PFSK-1 (cell line): ENCODE data around the gene ERAS.

Experiments used
- FOXP2 ChIP-seq: optimal IDR thresholded peaks from 2 replicates; pipeline ENCODE3; 2011; ENCODE audit warnings: borderline replicate concordance, control low read depth, inconsistent platforms; ENCODE audit not compliant: insufficient read depth; ENCODE audit errors: extremely low read length, extremely low read depth
- POLR2AphosphoS5 ChIP-seq: IDR thresholded peaks from 2 replicates; pipeline ENCODE4 v1.6.1; 2012; ENCODE audit warnings: low read depth, mild to moderate bottlenecking, control low read depth, low read length, moderate library complexity
- REST ChIP-seq, 2 experiments: IDR thresholded peaks; 2 replicates each; pipeline versions ENCODE4 v1.6.1 to v1.8.0; 2011 to 2012; ENCODE audit warnings: low read depth in 2 of 2, low read length in 2 of 2, control low read depth in 1 of 2, inconsistent platforms in 1 of 2, mild to moderate bottlenecking in 1 of 2, moderate library complexity in 1 of 2; ENCODE audit not compliant: insufficient read depth in 1 of 2
- SIN3A ChIP-seq: IDR thresholded peaks from 2 replicates; pipeline ENCODE4 v1.6.1; 2012; ENCODE audit warnings: mild to moderate bottlenecking, low read length, moderate library complexity, borderline replicate concordance; ENCODE audit not compliant: insufficient read depth
- TAF1 ChIP-seq: IDR thresholded peaks from 2 replicates; pipeline ENCODE4 v1.6.1; 2012; ENCODE audit warnings: low read length, control low read depth, borderline replicate concordance; ENCODE audit not compliant: insufficient read depth

ERAS gene

GRCh38 chrX:48835524-48836329 lies 9.4 kb downstream of the ERAS start, which contains the start of gene PCSK1N:
Gene PCSK1N (minus strand): TSS chrX:48835610. CDS start chrX:48835532, 78 bp downstream.
- TF ChIP-seq SIN3A (no peak), REST (IDR thresholded peaks at IDR 0.05; ENCODE audit: insufficient read depth in 1 of 2, low read depth in 2 of 2, low read length in 2 of 2) (peak in 1 of 2 experiments; percentile 52; a peak in 1 of 4 replicates), TAF1 (no peak)

- no peak for TF ChIP-seq FOXP2
- TF ChIP-seq POLR2AphosphoS5 = no peak
- TF ChIP-seq REST (IDR thresholded peaks at IDR 0.05; ENCODE audit: insufficient read depth in 1 of 2, low read depth in 2 of 2, low read length in 2 of 2) = no peak
- no peak for TF ChIP-seq TAF1
- no peak for TF ChIP-seq SIN3A
These were observed 13.4 kb downstream of the ERAS start for GRCh38 chrX:48839686-48840085.

- TF ChIP-seq REST (IDR thresholded peaks at IDR 0.05; ENCODE audit: insufficient read depth in 1 of 2, low read depth in 2 of 2, low read length in 2 of 2) = no peak
- TF ChIP-seq TAF1 = no peak
- no peak for TF ChIP-seq FOXP2
- no peak for TF ChIP-seq POLR2AphosphoS5
- TF ChIP-seq SIN3A = no peak
These were observed 22.5 kb downstream of the ERAS start for GRCh38 chrX:48848847-48849246.

GRCh38 chrX:48852857-48853256 lies 26.5 kb downstream of the ERAS start:
- no peak for TF ChIP-seq POLR2AphosphoS5
- no peak for TF ChIP-seq SIN3A
- no peak for TF ChIP-seq FOXP2
- no peak for TF ChIP-seq TAF1
- no peak for TF ChIP-seq REST (IDR thresholded peaks at IDR 0.05; ENCODE audit: insufficient read depth in 1 of 2, low read depth in 2 of 2, low read length in 2 of 2)
